Right hindlimb (tissue), 1 donor: ENCODE results near the gene CERS3.

ENCODE experiments used
- DNase-seq: peaks from one replicate; pipeline ENCODE4 v3.0.0-alpha.2; 2018

The CERS3 gene

GRCh38 chr15:100373120-100373896, 155.4 kb downstream of the CERS3 start:
- peak; percentile 32 for DNase-seq

GRCh38 chr15:100372739-100373119, 156.0 kb downstream of the CERS3 start:
- DNase-seq, result peak; percentile 35

GRCh38 chr15:100355342-100355741, 173.4 kb downstream of the CERS3 start:
- DNase-seq, result no peak

GRCh38 chr15:100353449-100353848, 175.3 kb downstream of the CERS3 start:
- DNase-seq, result no peak

DNA sequence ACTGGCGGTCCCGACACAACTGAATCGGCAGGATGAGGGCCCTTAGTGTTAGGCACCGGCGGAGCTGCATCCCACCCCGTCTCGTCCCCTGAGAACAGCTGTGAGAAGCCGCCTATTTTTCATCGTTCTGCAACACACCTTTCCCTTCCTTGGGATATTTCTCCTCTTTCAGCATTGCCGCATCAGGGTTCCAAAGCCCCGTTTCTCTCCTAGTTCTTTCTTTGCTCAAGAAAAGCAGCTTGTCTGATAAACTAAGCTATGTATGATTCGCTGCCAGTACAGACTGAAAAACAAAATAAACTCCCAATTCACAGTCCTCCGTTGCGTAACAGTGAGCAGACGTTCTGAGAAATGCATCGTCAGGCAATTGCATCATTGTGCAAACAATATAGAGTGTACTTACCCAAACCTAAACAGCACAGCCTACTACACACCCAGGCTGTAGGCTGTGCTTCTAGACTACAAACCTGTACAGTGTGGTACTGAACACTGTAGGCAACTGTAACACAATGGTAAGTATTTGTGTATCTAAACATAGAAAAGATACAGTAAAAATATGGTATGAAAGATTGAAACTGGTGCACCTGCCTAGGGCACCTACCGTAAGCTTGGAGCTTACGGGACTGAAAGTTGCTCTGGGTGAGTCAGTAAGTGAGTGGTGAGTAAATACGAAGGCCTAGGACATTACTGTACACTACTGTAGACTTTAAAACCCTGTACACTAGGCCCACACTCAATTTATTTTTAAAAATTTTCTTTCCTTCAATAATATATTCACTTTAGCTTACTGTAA, 178.1 kb downstream of the CERS3 start:
- DNase-seq, result no peak
